HCT116 (cell line): ENCODE results near the gene OR10AD1. TPM values are rescaled to one million over a fixed set of nuclear protein-coding genes. Genes with fewer than 3 reads are reported as not detected.

Experiments
- ATAC-seq: fragments of 200-7000 bp; cut with Tn5 transposase; 2 replicates; pipeline ENCODE4 v1.9.1; 2020; ENCODE audit warnings: mild to moderate bottlenecking, moderate library complexity
- BruUV-seq: library from RNA; stranded (reverse); fragments of 400-500 nt; replicated peaks from 2 replicates; lab custom pipeline; 2021; lab: Mats Ljungman, UMichigan
- CTCF ChIA-PET: fragments of 300-600 bp; sonication (Branson Sonifier 250); formaldehyde crosslinking; loops from one replicate; lab custom pipeline; 2021; ENCODE audit warnings: antibody characterized with exemption; lab: Charles Lee
- POLR2A ChIA-PET: fragments of 300-600, 350-600 bp; sonication (Branson Sonifier 250); formaldehyde crosslinking; loops from one replicate; lab custom pipeline; 2021; ENCODE audit warnings: antibody characterized with exemption; lab: Charles Lee
- RAD21 ChIA-PET, 2 experiments: fragments of 300-600 bp; sonication (Branson Sonifier 250); formaldehyde crosslinking; loops; one replicate each; lab custom pipeline; 2023; ENCODE audit warnings: low total read pairs in 2 of 2; ENCODE audit not compliant: uncharacterized antibody in 2 of 2, unreplicated experiment in 2 of 2, low non-redundant PET in 1 of 2; lab: Charles Lee
- DNase-seq: peaks from one replicate; pipeline ENCODE4 v3.0.0-alpha.2; 2010; ENCODE audit warnings: low read depth, low spot score
- H2AFZ ChIP-seq: fragments of 200-600 bp; shearing (Covaris generic), sonication (generic); 2 replicates; pipeline ENCODE4 v1.6.1; 2017; ENCODE audit warnings: low read depth, mixed run types, mixed read lengths, antibody characterized with exemption, low read length; ENCODE audit not compliant: poor library complexity, severe bottlenecking
- H3K27ac ChIP-seq: 2 replicates; pipeline ENCODE4 v1.5.1; 2012; ENCODE audit warnings: low read depth, low read length
- H3K27me3 ChIP-seq: fragments of 200-600 bp; sonication (generic); 2 replicates; pipeline ENCODE4 v1.6.1; 2016; ENCODE audit warnings: mixed run types, low read length, mixed read lengths; ENCODE audit not compliant: insufficient read depth
- H3K36me3 ChIP-seq, 2 experiments: fragments of 200-500 bp in 1 of 2; fragments of 200-600 bp in 1 of 2; sonication (Bioruptor generic) in 1 of 2; sonication (generic) in 1 of 2; 2 replicates each; pipeline versions ENCODE4 v1.5.1 to v1.6.1; 2014 to 2016; ENCODE audit warnings: low read length in 2 of 2, inconsistent platforms in 1 of 2, mixed read lengths in 1 of 2, mixed run types in 1 of 2; ENCODE audit not compliant: insufficient read depth in 2 of 2, control insufficient read depth in 1 of 2
- H3K4me1 ChIP-seq, 2 experiments: fragments of 200-600 bp in 1 of 2; sonication (generic) in 1 of 2; 2 replicates each; pipeline versions ENCODE4 v1.5.1 to v1.6.1; 2012 to 2017; ENCODE audit warnings: low read length in 2 of 2, inconsistent platforms in 1 of 2, mild to moderate bottlenecking in 1 of 2, mixed read lengths in 1 of 2, mixed run types in 1 of 2, moderate library complexity in 1 of 2; ENCODE audit not compliant: insufficient read depth in 2 of 2, control insufficient read depth in 1 of 2
- H3K4me2 ChIP-seq: fragments of 200-600 bp; sonication (generic); 2 replicates; pipeline ENCODE4 v1.6.1; 2017; ENCODE audit warnings: mixed run types, low read length, mixed read lengths
- H3K4me3 ChIP-seq, 2 experiments: fragments of 200-600 bp in 1 of 2; sonication (generic) in 1 of 2; replicated peaks in 1 of 2; 2 replicates each; pipeline ENCODE4 v1.5.1; 2011 to 2016; ENCODE audit warnings: low read length in 2 of 2, control low read depth in 1 of 2, low read depth in 1 of 2, mild to moderate bottlenecking in 1 of 2, mixed read lengths in 1 of 2, mixed run types in 1 of 2
- H3K79me2 ChIP-seq: fragments of 200-600 bp; sonication (generic); 2 replicates; pipeline ENCODE4 v1.6.1; 2017; ENCODE audit warnings: mild to moderate bottlenecking, mixed run types, low read length, moderate library complexity, mixed read lengths; ENCODE audit not compliant: insufficient read depth
- H3K9ac ChIP-seq: fragments of 200-600 bp; sonication (generic); 2 replicates; pipeline ENCODE4 v1.6.1; 2016; ENCODE audit warnings: low read length, mixed read lengths
- H3K9me2 ChIP-seq: fragments of 200-600 bp; sonication (generic), shearing (Covaris generic); 2 replicates; pipeline ENCODE4 v1.6.1; 2017; ENCODE audit warnings: mixed run types, mild to moderate bottlenecking, moderate library complexity; ENCODE audit not compliant: insufficient read depth
- H3K9me3 ChIP-seq, 2 experiments: fragments of 200-500 bp in 1 of 2; fragments of 200-600 bp in 1 of 2; sonication (Bioruptor generic) in 1 of 2; sonication (generic) in 1 of 2; 2 replicates each; pipeline ENCODE4 v1.6.1; 2014 to 2017; ENCODE audit warnings: low read length in 2 of 2, mixed read lengths in 2 of 2, inconsistent platforms in 1 of 2, low read depth in 1 of 2, mild to moderate bottlenecking in 1 of 2, mixed run types in 1 of 2, moderate library complexity in 1 of 2; ENCODE audit not compliant: control insufficient read depth in 1 of 2, insufficient read depth in 1 of 2
- H4K20me1 ChIP-seq: fragments of 200-600 bp; sonication (generic), shearing (Covaris generic); 2 replicates; pipeline ENCODE4 v1.6.1; 2017; ENCODE audit warnings: mixed run types, mild to moderate bottlenecking, moderate library complexity; ENCODE audit not compliant: insufficient read depth
- EGR1 ChIP-seq: IDR thresholded peaks from 2 replicates; pipeline ENCODE4 v1.6.1; 2012; ENCODE audit warnings: low read depth
- FOSL1 ChIP-seq: IDR thresholded peaks from 2 replicates; pipeline ENCODE4 v1.6.1; 2012; ENCODE audit warnings: low read depth
- RAD21 ChIP-seq: IDR thresholded peaks from 2 replicates; pipeline ENCODE4 v1.6.1; 2012; ENCODE audit warnings: low read depth, mild to moderate bottlenecking
- REST ChIP-seq: IDR thresholded peaks from 2 replicates; pipeline ENCODE4 v1.6.1; 2012; ENCODE audit warnings: low read depth
- SP1 ChIP-seq: IDR thresholded peaks from 2 replicates; pipeline ENCODE4 v1.6.1; 2012; ENCODE audit warnings: low read depth
- SRF ChIP-seq: IDR thresholded peaks from 2 replicates; pipeline ENCODE4 v1.6.1; 2012; ENCODE audit warnings: low read depth
- intact Hi-C: fragments of 100-400 bp; cut with micrococcal nuclease; formaldehyde crosslinking; loops from 2 replicates; pipeline ENCODE4 v1.10.0; 2022
- total RNA-seq: library from RNA; stranded (reverse); gene quantifications from one replicate; pipeline ENCODE4 v1.2.1, GENCODE V29; 2021; ENCODE audit not compliant: unreplicated experiment

OR10AD1 gene
- total RNA-seq, 1 experiment from 2014 or later = not detected

- ATAC-seq (no peak), DNase-seq (no peak)
- Histone ChIP-seq H3K36me3 (no peaks in the 10 kb centered on the region), H3K79me2 (no peaks in the 10 kb centered on the region), H3K9ac (no peak overlapping the region), H4K20me1 (no peaks in the 10 kb centered on the region), H3K9me3 (no peaks in the 10 kb centered on the region), H3K4me3 (no peak overlapping the region), H3K9me2 (no peaks in the 10 kb centered on the region), H3K4me1 (no peaks in the 10 kb centered on the region), H3K4me2 (no peak overlapping the region), H3K27ac (no peak overlapping the region), H3K27me3 (no peaks in the 10 kb centered on the region), H2AFZ (no peak overlapping the region)
- ChIA-PET POLR2A (interaction anchor here (1.5 kb wide), 1 partner anchor 260 kb away, joined by 3 read pairs; the partner anchor contains the start of gene VDR), CTCF (interaction anchor here (0.6 to 2.0 kb wide), 11 partner anchors 11 to 454 kb away, joined by 3 to 8 read pairs (median 4); partner anchors contain the start of genes CCDC184, OR8S1 and VDR), RAD21 (no interaction called here)
- BruUV-seq = no TSS peak
- TF ChIP-seq FOSL1 = no peak
- no peak for TF ChIP-seq SRF
- TF ChIP-seq REST = no peak
- TF ChIP-seq EGR1 = no peak
- TF ChIP-seq SP1 = no peak
- no peak for TF ChIP-seq RAD21
- intact Hi-C loops = loop anchor here (2.0 to 10.0 kb wide), 3 partner anchors 220 to 450 kb away; no protein-coding TSS in a partner anchor
Observed at GRCh38 chr12:48164451-48164850, 38.6 kb downstream of the OR10AD1 start.
